ENCODE results near the gene GPHB5.

DNA sequence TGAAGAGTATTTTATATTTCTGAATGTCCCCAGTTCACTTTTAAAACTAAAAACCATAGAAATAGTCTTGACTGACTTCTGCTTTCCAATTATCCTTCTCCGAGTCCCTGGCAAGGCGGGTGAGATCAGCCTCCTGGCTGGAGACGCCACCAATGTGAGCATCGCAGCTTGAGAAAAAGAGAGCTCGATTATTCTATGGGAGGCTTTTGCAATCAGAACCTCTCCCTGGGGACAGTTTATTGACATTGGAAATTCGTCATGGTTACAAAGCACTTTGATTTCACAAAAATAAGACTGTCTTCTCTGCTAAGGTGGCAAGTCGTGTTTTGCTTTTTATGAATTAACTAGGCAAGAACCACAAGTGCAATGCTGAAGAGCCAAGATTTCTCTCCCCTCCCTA is 23.6 kb upstream of the GPHB5 start:
- no peak for TF ChIP-seq EZH2 (IDR thresholded peaks at IDR 0.05; ENCODE audit: insufficient read depth, poor library complexity, severe bottlenecking)
- TF ChIP-seq EZH2phosphoT487 (IDR thresholded peaks at IDR 0.05; ENCODE audit: insufficient read depth, low read depth) = no peak

Data from GM23248 (cell line).